NCI-H510A (cell line): ENCODE results near the gene TNKS1BP1.

ENCODE experiments used
- DNase-seq: peaks from one replicate; lab custom pipeline; 2025; lab: John Stamatoyannopoulos, UW

TNKS1BP1 gene

GRCh38 chr11:57251491-57252104, 73.2 kb downstream of the TNKS1BP1 start:
- no peak for DNase-seq

- DNase-seq, result no peak
Measured at GRCh38 chr11:57251037-57251436, 73.7 kb downstream of the TNKS1BP1 start.
